K562 (cell line): ENCODE results near the gene MS4A4E.

ENCODE experiments used
- CTCF ChIP-seq, 3 experiments: IDR thresholded peaks in 2 of 3; conservative IDR thresholded peaks in 1 of 3; 2 replicates each; pipeline ENCODE4 v1.5.1; 2011 to 2012; ENCODE audit warnings: low read length in 3 of 3, mild to moderate bottlenecking in 3 of 3, control low read depth in 2 of 3, improper control_type of control experiment in 1 of 3, inconsistent platforms in 1 of 3, low read depth in 1 of 3, mixed read lengths in 1 of 3, moderate library complexity in 1 of 3; ENCODE audit not compliant: insufficient read depth in 2 of 3
- HDAC1 ChIP-seq, 2 experiments: fragments of 450-650 bp; IDR thresholded peaks; 2 replicates each; pipeline ENCODE4 v1.6.1; 2016 to 2017; ENCODE audit warnings: inconsistent platforms in 1 of 2, mild to moderate bottlenecking in 1 of 2, moderate library complexity in 1 of 2
- MAFK ChIP-seq: IDR thresholded peaks from 2 replicates; pipeline ENCODE4 v1.6.1; 2011; ENCODE audit warnings: low read length, improper control_type of control experiment
- MXI1 ChIP-seq: IDR thresholded peaks from 2 replicates; pipeline ENCODE4 v1.6.1; 2011; ENCODE audit warnings: low read depth, mild to moderate bottlenecking, improper control_type of control experiment, low read length
- PHF20 ChIP-seq: fragments of 450-650 bp; IDR thresholded peaks from 2 replicates; pipeline ENCODE4 v1.6.1; 2018; ENCODE audit not compliant: partially characterized antibody
- POLR2A ChIP-seq: fragments of 450-650 bp; conservative IDR thresholded peaks from 2 replicates; pipeline ENCODE4 v1.6.1; 2016
- POLR2AphosphoS2 ChIP-seq: IDR thresholded peaks from 2 replicates; pipeline ENCODE4 v1.6.1; 2012; ENCODE audit warnings: low read length, improper control_type of control experiment
- RCOR1 ChIP-seq, 2 experiments: IDR thresholded peaks; 2 replicates each; pipeline ENCODE4 v1.6.1; 2012; ENCODE audit warnings: low read depth in 2 of 2, low read length in 2 of 2, borderline replicate concordance in 1 of 2, improper control_type of control experiment in 1 of 2
- TFAM ChIP-seq: fragments of 250-450 bp; sonication (Bioruptor Pico); conservative IDR thresholded peaks from 2 replicates; pipeline ENCODE4 v1.5.0; 2021; ENCODE audit warnings: mild to moderate bottlenecking, moderate library complexity
- ZNF274 ChIP-seq: IDR thresholded peaks from 2 replicates; pipeline ENCODE4 v1.6.1; 2011; ENCODE audit warnings: low read depth, mild to moderate bottlenecking, low read length, moderate library complexity, borderline replicate concordance
- TF ChIP-seq, protein P1 (sequence below): fragments of 250-450 bp; sonication (Bioruptor Pico); IDR thresholded peaks from 2 replicates; pipeline ENCODE4 v1.5.0; 2021; ENCODE audit warnings: mild to moderate bottlenecking, borderline replicate concordance
- TF ChIP-seq, protein P2 (sequence below), 2 experiments: fragments of 450-650 bp in 1 of 2; sonication (generic) in 1 of 2; formaldehyde crosslinking; conservative IDR thresholded peaks; 2 replicates each; pipeline versions ENCODE4 v1.4.0 to v1.8.1; 2020 to 2022; ENCODE audit warnings: mild to moderate bottlenecking in 1 of 2, missing genetic modification reagents in 1 of 2

DNA sequence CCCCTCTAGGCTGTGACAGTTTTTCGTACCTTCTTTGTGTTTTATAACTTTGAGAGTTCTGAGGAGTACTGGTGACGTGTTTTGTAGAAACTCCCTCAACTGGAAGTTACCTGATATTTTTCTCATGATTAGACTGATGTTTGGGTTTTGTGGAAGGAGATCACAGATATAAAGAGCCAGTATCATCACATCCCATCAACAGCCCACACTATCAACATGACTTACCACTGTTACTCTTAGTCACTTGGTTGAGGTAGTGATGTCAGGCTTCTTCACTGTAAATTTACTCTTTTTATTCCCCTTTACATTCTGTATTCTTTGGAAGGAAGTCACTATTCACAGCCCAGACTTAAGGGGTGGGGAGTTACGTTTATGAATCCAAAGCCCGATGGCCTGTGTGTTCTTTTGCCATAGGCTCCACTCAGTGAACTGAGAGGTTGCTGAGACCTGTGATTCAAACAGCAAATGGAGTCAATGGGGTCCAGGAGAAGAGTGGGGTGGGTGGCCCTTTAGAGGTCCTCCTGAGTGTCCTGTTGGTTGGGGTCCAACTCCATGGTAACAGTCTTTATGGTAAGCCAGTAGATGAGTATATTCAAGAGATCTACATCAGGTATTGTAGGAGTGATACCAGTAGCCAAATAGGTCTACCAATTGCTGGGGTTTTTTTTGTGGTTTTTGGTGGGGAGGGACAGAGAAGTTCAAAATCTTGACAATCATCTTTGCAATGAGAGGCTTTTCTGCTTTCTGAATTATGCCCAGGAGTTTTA is 15.2 kb upstream of the MS4A4E start:
- TF ChIP-seq, protein P1, sequence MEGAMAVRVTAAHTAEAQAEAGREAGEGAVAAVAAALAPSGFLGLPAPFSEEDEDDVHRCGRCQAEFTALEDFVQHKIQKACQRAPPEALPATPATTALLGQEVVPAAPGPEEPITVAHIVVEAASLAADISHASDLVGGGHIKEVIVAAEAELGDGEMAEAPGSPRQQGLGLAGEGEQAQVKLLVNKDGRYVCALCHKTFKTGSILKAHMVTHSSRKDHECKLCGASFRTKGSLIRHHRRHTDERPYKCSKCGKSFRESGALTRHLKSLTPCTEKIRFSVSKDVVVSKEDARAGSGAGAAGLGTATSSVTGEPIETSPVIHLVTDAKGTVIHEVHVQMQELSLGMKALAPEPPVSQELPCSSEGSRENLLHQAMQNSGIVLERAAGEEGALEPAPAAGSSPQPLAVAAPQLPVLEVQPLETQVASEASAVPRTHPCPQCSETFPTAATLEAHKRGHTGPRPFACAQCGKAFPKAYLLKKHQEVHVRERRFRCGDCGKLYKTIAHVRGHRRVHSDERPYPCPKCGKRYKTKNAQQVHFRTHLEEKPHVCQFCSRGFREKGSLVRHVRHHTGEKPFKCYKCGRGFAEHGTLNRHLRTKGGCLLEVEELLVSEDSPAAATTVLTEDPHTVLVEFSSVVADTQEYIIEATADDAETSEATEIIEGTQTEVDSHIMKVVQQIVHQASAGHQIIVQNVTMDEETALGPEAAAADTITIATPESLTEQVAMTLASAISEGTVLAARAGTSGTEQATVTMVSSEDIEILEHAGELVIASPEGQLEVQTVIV (CRISPR knock-in tag): no peak
- TF ChIP-seq POLR2AphosphoS2 (no peak), MAFK (no peak), CTCF (IDR thresholded peaks at IDR 0.05 in 2 of 3, conservative IDR thresholded peaks at IDR 0.05 in 1 of 3; ENCODE audit: insufficient read depth in 2 of 3, low read depth in 1 of 3, low read length in 3 of 3) (no peak), PHF20 (no peak), MXI1 (no peak), ZNF274 (no peak), RCOR1 (IDR thresholded peaks at IDR 0.05; ENCODE audit: borderline replicate concordance in 1 of 2, low read depth in 2 of 2, low read length in 2 of 2) (no peak), POLR2A (no peak), TFAM (CRISPR knock-in tag) (no peak), HDAC1 (IDR thresholded peaks at IDR 0.05) (no peak)
- TF ChIP-seq, protein P2, sequence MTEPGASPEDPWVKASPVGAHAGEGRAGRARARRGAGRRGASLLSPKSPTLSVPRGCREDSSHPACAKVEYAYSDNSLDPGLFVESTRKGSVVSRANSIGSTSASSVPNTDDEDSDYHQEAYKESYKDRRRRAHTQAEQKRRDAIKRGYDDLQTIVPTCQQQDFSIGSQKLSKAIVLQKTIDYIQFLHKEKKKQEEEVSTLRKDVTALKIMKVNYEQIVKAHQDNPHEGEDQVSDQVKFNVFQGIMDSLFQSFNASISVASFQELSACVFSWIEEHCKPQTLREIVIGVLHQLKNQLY (CRISPR knock-in tag; conservative IDR thresholded peaks at IDR 0.05): no peak
